Activated T-cell treated with anti-CD3 and anti-CD28 coated beads for 48 hours (primary cell): ENCODE data around the gene SMIM13.

Source experiments
- DNase-seq: peaks from one replicate; pipeline ENCODE4 v3.0.0-alpha.2; 2020; ENCODE audit warnings: low read depth

The SMIM13 gene

GRCh38 chr6:11093626-11094410 is at the start of gene SMIM13:
SMIM13 (plus strand) TSS chr6:11093834; CDS start chr6:11094314, 480 bp downstream.
- DNase-seq = peak; percentile 92

GRCh38 chr6:11043961-11044711 is 49.5 kb upstream of the SMIM13 start, which contains the start of gene ELOVL2:
ELOVL2 (minus strand) TSS chr6:11044305; CDS start chr6:11044230, 75 bp downstream.
- peak; percentile 38 for DNase-seq

- no peak for DNase-seq
Measured at GRCh38 chr6:11044712-11045167, 48.9 kb upstream of the SMIM13 start.

- DNase-seq = no peak
Measured at GRCh38 chr6:11050731-11051130, 42.9 kb upstream of the SMIM13 start.

GRCh38 chr6:11053307-11053706 is 40.3 kb upstream of the SMIM13 start:
- DNase-seq = no peak

GRCh38 chr6:11054722-11055121 is 38.9 kb upstream of the SMIM13 start:
- no peak for DNase-seq

- DNase-seq = no peak
Measured at GRCh38 chr6:11055127-11055627, 38.5 kb upstream of the SMIM13 start.

GRCh38 chr6:11056871-11057270 is 36.8 kb upstream of the SMIM13 start:
- DNase-seq = no peak

GRCh38 chr6:11058406-11058805 is 35.2 kb upstream of the SMIM13 start:
- no peak for DNase-seq

GRCh38 chr6:11062083-11062482 is 31.6 kb upstream of the SMIM13 start:
- no peak for DNase-seq

GRCh38 chr6:11062715-11063114 is 30.9 kb upstream of the SMIM13 start:
- no peak for DNase-seq

- DNase-seq = no peak
Measured at GRCh38 chr6:11064836-11065235, 28.8 kb upstream of the SMIM13 start.

GRCh38 chr6:11065436-11066202 is 28.0 kb upstream of the SMIM13 start:
- DNase-seq = no peak

- DNase-seq = no peak
Measured at GRCh38 chr6:11066505-11067347, 26.9 kb upstream of the SMIM13 start.

- DNase-seq = no peak
Measured at GRCh38 chr6:11067348-11067747, 26.3 kb upstream of the SMIM13 start.

- DNase-seq = no peak
Measured at GRCh38 chr6:11069760-11070159, 23.9 kb upstream of the SMIM13 start.

GRCh38 chr6:11072101-11072500 is 21.5 kb upstream of the SMIM13 start:
- no peak for DNase-seq

- no peak for DNase-seq
Measured at GRCh38 chr6:11076540-11076939, 17.1 kb upstream of the SMIM13 start.

- DNase-seq = no peak
Measured at GRCh38 chr6:11078266-11078665, 15.4 kb upstream of the SMIM13 start.

- no peak for DNase-seq
Measured at GRCh38 chr6:11080296-11080695, 13.3 kb upstream of the SMIM13 start.

GRCh38 chr6:11083491-11083890 is 10.1 kb upstream of the SMIM13 start:
- DNase-seq = no peak
